Liver (tissue), 9 donors: ENCODE results near the gene CAMSAP3. TPM values are rescaled to one million over a fixed set of nuclear protein-coding genes. Genes with fewer than 3 reads are reported as not detected.

Experiments
- DNase-seq: peaks from one replicate; pipeline ENCODE4 v3.0.0-alpha.2; 2017; ENCODE audit warnings: low spot score
- H3K27ac ChIP-seq, 2 donors: one replicate each; pipeline ENCODE4 v1.7.0; 2013; ENCODE audit warnings: inconsistent platforms in 2 of 2, low read length in 2 of 2, control low read depth in 1 of 2, low read depth in 1 of 2, mild to moderate bottlenecking in 1 of 2
- H3K27me3 ChIP-seq, 4 donors: one replicate each; pipeline versions ENCODE4 v1.6.1 to v1.7.0; 2013; ENCODE audit warnings: low read length in 3 of 4, inconsistent platforms in 1 of 4, mild to moderate bottlenecking in 1 of 4, moderate library complexity in 1 of 4; ENCODE audit not compliant: control insufficient read depth in 4 of 4, insufficient read depth in 4 of 4
- H3K36me3 ChIP-seq, 4 donors: one replicate each; pipeline versions ENCODE4 v1.6.1 to v1.7.0; 2013; ENCODE audit warnings: low read length in 3 of 4, mild to moderate bottlenecking in 3 of 4, low read depth in 1 of 4, moderate library complexity in 1 of 4; ENCODE audit not compliant: control insufficient read depth in 4 of 4, insufficient read depth in 3 of 4
- H3K4me1 ChIP-seq, 4 donors: one replicate each; pipeline versions ENCODE4 v1.6.1 to v1.7.0; 2013; ENCODE audit warnings: low read length in 3 of 4, mild to moderate bottlenecking in 3 of 4, moderate library complexity in 1 of 4; ENCODE audit not compliant: control insufficient read depth in 4 of 4, insufficient read depth in 4 of 4
- H3K4me3 ChIP-seq, 3 donors: one replicate each; pipeline versions ENCODE4 v1.6.1 to v1.7.0; 2013; ENCODE audit warnings: low read length in 3 of 3, control low read depth in 1 of 3, low read depth in 1 of 3, mild to moderate bottlenecking in 1 of 3
- H3K9ac ChIP-seq, 2 donors: one replicate each; pipeline ENCODE4 v1.7.0; 2013; ENCODE audit warnings: low read length in 2 of 2, mild to moderate bottlenecking in 2 of 2, moderate library complexity in 2 of 2, control low read depth in 1 of 2, low read depth in 1 of 2
- H3K9me3 ChIP-seq, 4 donors: one replicate each; pipeline versions ENCODE4 v1.6.1 to v1.7.0; 2013; ENCODE audit warnings: low read length in 3 of 4; ENCODE audit not compliant: control insufficient read depth in 4 of 4
- ATF3 ChIP-seq: IDR thresholded peaks from 2 replicates; pipeline ENCODE4 v1.6.1; 2016; ENCODE audit warnings: antibody characterized with exemption
- CTCF ChIP-seq: fragments of 150-350 bp; IDR thresholded peaks from 2 replicates; pipeline ENCODE4 v1.5.1; 2017; ENCODE audit warnings: improper control_type of control experiment, low read depth, low read length; ENCODE audit not compliant: missing input control
- EGR1 ChIP-seq, 2 donors: IDR thresholded peaks; 2 replicates each; pipeline ENCODE4 v1.6.1; 2016 to 2018; ENCODE audit warnings: antibody characterized with exemption in 2 of 2, low read depth in 2 of 2
- FOXA1 ChIP-seq: IDR thresholded peaks from 2 replicates; pipeline ENCODE4 v1.6.1; 2016; ENCODE audit warnings: antibody characterized with exemption
- FOXA2 ChIP-seq: IDR thresholded peaks from 2 replicates; pipeline ENCODE4 v1.6.1; 2016; ENCODE audit warnings: antibody characterized with exemption
- GABPA ChIP-seq, 2 donors: IDR thresholded peaks in 1 of 2; conservative IDR thresholded peaks in 1 of 2; 2 replicates each; pipeline ENCODE4 v1.6.1; 2016; ENCODE audit warnings: antibody characterized with exemption in 2 of 2, mild to moderate bottlenecking in 1 of 2, moderate library complexity in 1 of 2
- HNF4A ChIP-seq, 2 donors: conservative IDR thresholded peaks; 2 replicates each; pipeline ENCODE4 v1.6.1; 2016; ENCODE audit warnings: antibody characterized with exemption in 2 of 2, mild to moderate bottlenecking in 2 of 2
- HNF4G ChIP-seq: IDR thresholded peaks from 2 replicates; pipeline ENCODE4 v1.6.1; 2016; ENCODE audit warnings: antibody characterized with exemption
- JUND ChIP-seq, 2 donors: IDR thresholded peaks; 2 replicates each; pipeline ENCODE4 v1.6.1; 2016; ENCODE audit warnings: antibody characterized with exemption in 2 of 2
- MAX ChIP-seq: IDR thresholded peaks from 2 replicates; pipeline ENCODE4 v1.6.1; 2016; ENCODE audit warnings: antibody characterized with exemption
- NR2F2 ChIP-seq: IDR thresholded peaks from 2 replicates; pipeline ENCODE4 v1.6.1; 2016; ENCODE audit warnings: antibody characterized with exemption
- RAD21 ChIP-seq, 2 donors: IDR thresholded peaks; 2 replicates each; pipeline ENCODE4 v1.6.1; 2016; ENCODE audit warnings: antibody characterized with exemption in 2 of 2, mild to moderate bottlenecking in 2 of 2
- REST ChIP-seq: IDR thresholded peaks from 2 replicates; pipeline ENCODE4 v1.6.1; 2016; ENCODE audit warnings: antibody characterized with exemption, mild to moderate bottlenecking
- RXRA ChIP-seq, 2 donors: IDR thresholded peaks; 2 replicates each; pipeline ENCODE4 v1.6.1; 2017 to 2018; ENCODE audit warnings: antibody characterized with exemption in 2 of 2, mild to moderate bottlenecking in 1 of 2
- SP1 ChIP-seq: IDR thresholded peaks from 2 replicates; pipeline ENCODE4 v1.6.1; 2018; ENCODE audit warnings: antibody characterized with exemption, mild to moderate bottlenecking
- TAF1 ChIP-seq: conservative IDR thresholded peaks from 2 replicates; pipeline ENCODE4 v1.6.1; 2016; ENCODE audit warnings: antibody characterized with exemption, mild to moderate bottlenecking
- YY1 ChIP-seq: IDR thresholded peaks from 2 replicates; pipeline ENCODE4 v1.6.1; 2016; ENCODE audit warnings: antibody characterized with exemption, mild to moderate bottlenecking
- ZBTB33 ChIP-seq: IDR thresholded peaks from 2 replicates; pipeline ENCODE4 v1.6.1; 2016; ENCODE audit warnings: antibody characterized with exemption
- WGBS: extraction: QIAGEN DNeasy Blood & Tissue Kit; methylation state at CpG from one replicate; pipeline ENCODE4 v1.1.7; 2013; 5-methylcytosine and 5-hydroxymethylcytosine counted together
- polyA plus RNA-seq, 2 donors: library from polyadenylated mRNA; stranded (reverse) in 1 of 2; unstranded in 1 of 2; fragments of 200-250 nt in 1 of 2; fragments of >200 nt in 1 of 2; fragmentation: Nextera tagmentation in 1 of 2; extraction: Ambion mirVana in 1 of 2; gene quantifications; one replicate each; pipeline versions ENCODE4 v1.2.1 to v1.2.3, GENCODE V29; 2013 to 2015
- total RNA-seq, 2 donors: library from RNA; depleted of rRNA; stranded (reverse); fragments of >200 nt; gene quantifications; one replicate each; pipeline ENCODE4 v1.2.3, GENCODE V29; 2014
- donor health status: healthy.
- donor health status: healthy.
- donor health status: healthy.
- donor health status: healthy.
- donor health status: healthy.

Gene CAMSAP3
- total and polyA plus RNA-seq, 4 donors = 4.4 to 19.1 (median 9.8) TPM

GRCh38 chr19:7638802-7639465 is 43.3 kb downstream of the CAMSAP3 start:
- DNase-seq = no peak
- no peak for TF ChIP-seq SP1
- TF ChIP-seq NR2F2 = no peak
- TF ChIP-seq YY1 = no peak
- TF ChIP-seq ATF3 = no peak
- TF ChIP-seq CTCF = no peak
- no peak for TF ChIP-seq HNF4G
- no peak for TF ChIP-seq MAX
- TF ChIP-seq ZBTB33 = no peak
- no peak for TF ChIP-seq JUND (IDR thresholded peaks at IDR 0.05)
- TF ChIP-seq REST = no peak
- TF ChIP-seq RXRA (IDR thresholded peaks at IDR 0.05) = no peak
- no peak for TF ChIP-seq EGR1 (IDR thresholded peaks at IDR 0.05; ENCODE audit: low read depth in 2 of 2)
- no peak for TF ChIP-seq RAD21 (IDR thresholded peaks at IDR 0.05)
- TF ChIP-seq FOXA1 = no peak
- TF ChIP-seq HNF4A (conservative IDR thresholded peaks at IDR 0.05) = no peak
- TF ChIP-seq TAF1 = no peak
- no peak for TF ChIP-seq GABPA (IDR thresholded peaks at IDR 0.05 in 1 of 2, conservative IDR thresholded peaks at IDR 0.05 in 1 of 2)
- no peak for TF ChIP-seq FOXA2
- Histone ChIP-seq H3K9me3 (no peaks in the 10 kb centered on the region), H3K4me3 (no peak overlapping the region), H3K27me3 (no peaks in the 10 kb centered on the region), H3K27ac (no peak overlapping the region), H3K4me1 (peaks cover 1 to 25% (median 15%) of the 10 kb centered on the region in 4 donors), H3K36me3 (no peaks in the 10 kb centered on the region), H3K9ac (no peak overlapping the region)
- WGBS = 90% methylated on average over 12 of the region's 12 CpGs
